ENCODE measurements around the gene NPEPPS.
"Not testable (repeated sequence)": the region's sequence is repeated elsewhere in the genome, so short reads cannot be mapped to it uniquely, and the experiment has no call there.

NPEPPS gene

GRCh38 chr17:47561698-47562405 lies 30.9 kb downstream of the NPEPPS start:
- DNase-seq, result not testable (repeated sequence)

GRCh38 chr17:47562406-47562705 lies 31.4 kb downstream of the NPEPPS start:
- DNase-seq, result not testable (repeated sequence)

DNA sequence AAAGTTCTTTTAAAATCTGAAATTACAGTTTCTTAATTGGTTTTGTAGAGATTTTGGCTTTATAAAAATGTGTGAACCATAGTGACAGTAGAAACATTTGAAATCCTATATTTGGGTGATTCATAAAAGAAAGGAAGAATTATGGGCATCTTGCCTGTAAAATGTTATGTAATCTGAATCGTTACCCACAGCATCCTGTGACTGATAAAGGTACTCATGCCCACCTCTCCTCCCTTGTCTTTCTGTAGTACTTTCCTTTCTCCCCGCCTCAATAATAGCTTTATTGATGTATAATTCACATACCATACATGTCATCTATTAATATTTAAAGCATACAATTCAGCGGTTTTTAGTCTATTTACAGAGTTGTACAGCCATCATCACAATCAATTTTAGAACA lies 36.4 kb downstream of the NPEPPS start:
- not testable (repeated sequence) for DNase-seq

DNA sequence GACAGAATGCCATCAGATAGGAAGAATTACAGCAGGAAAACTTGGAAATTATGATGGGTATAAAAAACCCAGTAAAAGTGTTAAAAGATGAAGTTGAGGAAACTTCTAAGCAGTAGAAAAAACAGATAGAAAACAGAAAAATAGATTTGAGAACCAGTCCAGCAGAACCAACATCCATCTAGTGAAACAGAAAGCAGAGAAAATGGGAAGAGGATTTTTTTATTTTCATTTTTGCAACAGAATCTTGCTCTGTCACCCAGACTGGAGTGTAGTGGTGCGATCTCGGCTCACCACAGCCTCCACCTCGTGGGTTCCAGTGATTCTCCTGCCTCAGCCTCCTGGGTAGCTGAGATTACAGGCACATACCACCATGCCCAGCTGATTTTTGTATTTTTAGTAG lies 41.7 kb downstream of the NPEPPS start:
- DNase-seq, result not testable (repeated sequence)

DNA sequence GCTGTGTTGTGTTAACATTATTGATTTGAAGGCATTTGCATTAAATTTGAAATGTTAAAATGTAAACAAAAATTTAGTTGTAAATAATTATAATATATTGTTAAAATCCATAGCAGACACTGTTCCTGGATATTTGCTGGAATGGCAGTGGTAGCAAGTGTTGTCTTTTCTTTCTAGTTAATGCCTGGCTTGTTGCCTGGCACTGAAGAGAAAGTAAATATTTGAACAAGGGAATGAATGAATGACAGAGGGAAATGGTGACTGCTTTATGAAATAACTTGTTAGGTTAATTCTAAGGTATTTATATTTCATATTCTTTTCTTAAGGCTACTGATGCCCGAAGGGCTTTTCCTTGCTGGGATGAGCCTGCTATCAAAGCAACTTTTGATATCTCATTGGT lies 51.5 kb downstream of the NPEPPS start:
- DNase-seq, result not testable (repeated sequence)

GRCh38 chr17:47586378-47587055 lies 55.6 kb downstream of the NPEPPS start:
- not testable (repeated sequence) for DNase-seq

DNA sequence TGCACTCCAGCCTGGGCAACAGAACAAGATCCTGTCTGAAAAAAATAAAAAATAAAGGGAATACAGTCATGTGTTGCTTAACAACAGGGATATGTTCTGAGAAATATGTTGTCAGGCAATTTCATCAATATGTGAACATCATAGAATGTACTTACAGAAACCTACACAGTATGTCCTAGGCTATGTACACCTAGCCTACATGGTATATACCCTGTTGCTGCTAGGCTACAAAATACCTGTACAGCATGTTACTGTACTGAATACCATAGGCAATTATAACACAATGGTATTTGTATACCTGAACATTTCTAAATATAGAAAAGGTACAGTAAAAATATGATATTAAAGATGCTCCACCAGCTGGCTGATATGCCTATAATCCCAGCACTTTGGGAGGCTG lies 62.6 kb downstream of the NPEPPS start:
- not testable (repeated sequence) for DNase-seq

- no peak for DNase-seq
Measured at GRCh38 chr17:47603830-47604597, 73.1 kb downstream of the NPEPPS start.

- no peak for DNase-seq
Measured at GRCh38 chr17:47604598-47604927, 73.7 kb downstream of the NPEPPS start.

- no peak for DNase-seq
Measured at GRCh38 chr17:47605011-47605410, 74.1 kb downstream of the NPEPPS start.

DNA sequence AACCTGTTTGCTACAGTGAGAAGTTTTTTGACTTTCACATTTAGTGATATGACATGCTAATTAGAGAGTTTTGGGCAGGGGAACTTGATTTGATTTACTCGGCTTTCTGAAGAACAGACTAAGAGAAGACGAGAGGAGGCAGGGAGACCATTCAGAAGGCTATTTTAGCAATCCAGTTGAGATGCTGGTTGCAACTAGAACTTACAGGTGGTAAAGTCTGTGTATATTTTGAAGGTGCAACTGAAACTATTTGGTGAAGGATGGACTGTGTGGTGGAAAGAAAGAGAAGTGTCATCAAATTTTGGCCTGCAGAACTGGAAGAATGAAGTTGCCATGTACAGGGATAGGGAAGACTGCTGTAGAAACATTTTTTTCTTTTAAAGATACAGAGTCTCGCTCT lies 76.6 kb downstream of the NPEPPS start:
- no peak for DNase-seq

DNA sequence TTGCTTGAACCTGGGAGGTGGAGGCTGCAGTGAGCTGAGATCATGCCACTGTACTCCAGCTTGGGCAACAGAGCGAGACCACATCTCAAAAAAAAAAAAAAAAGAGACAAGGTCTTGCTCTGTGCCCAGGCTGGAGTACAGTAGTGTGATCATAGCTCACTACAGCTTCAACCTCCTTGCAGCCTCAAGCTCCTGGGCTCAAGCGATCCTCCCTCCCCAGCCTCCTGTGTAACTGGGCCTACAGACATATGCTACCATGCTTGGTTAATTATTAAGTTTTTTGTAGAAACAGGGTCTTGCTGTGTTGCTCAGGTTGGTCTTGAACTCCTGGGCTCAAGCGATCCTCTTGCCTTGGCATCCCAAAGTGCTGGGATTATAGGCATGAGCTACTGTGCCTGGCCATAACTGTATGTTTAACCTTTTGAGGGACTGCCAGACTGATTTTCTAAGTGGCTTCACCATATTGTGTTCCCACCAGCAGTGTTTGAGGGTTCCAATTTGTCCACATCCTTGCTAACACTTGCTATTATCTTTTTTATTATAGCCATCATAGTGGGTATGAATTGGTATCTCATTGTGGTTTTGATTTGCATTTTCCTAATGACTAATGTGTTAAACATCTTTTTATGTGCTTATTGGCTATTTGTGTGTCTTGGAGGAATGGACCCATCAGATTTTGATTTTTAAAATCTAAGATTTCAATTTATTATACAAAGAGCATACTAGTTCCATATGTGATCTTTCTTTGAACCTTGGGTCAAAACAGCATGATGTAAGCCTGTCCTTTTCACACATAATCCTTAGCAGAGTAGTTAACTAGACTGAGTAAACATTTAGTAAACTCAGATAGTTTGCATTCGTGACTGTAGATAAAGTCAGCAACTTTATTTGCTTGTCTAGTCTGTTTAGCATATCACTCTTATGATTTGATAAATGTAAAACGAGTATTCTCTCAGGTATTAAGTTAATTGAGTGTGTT lies 80.8 kb downstream of the NPEPPS start:
- no peak for DNase-seq

GRCh38 chr17:47615766-47616424 lies 85.0 kb downstream of the NPEPPS start:
- no peak for DNase-seq

GRCh38 chr17:47618410-47618809 lies 87.5 kb downstream of the NPEPPS start:
- no peak for DNase-seq

DNA sequence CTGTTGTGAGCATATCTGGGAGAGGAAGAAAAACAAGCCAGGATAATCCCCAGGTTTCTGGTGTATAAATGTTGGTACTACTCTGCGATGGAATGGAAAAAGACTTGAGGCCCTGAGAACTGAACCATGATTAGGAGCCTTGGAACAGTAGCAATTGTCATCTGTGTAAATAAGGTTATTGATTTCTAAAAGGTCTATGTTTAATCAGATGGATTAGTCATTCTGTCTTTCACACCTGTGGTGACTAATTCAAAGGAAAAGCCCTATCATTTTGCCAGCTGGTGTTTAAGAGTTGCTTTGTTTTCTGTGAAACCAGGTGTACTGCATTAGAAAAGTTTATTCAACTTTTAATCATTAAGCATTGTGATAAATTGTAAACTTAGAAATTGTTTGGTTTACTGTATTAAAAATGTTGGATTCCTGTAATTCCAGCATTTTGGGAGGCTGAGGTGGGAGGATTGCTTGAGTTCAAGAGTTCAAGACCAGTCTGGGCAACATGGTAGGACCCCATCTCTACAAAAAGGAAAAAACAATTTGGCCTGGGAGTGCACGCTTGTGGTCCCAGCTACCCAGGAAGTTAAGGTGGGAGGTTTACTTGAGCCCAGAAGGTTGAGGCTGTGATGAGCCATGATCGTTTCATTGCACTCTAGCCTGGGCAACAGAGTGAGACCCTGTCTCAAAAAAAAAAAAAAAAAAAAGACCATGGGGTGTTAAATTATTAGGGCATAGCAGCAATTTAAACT lies 89.8 kb downstream of the NPEPPS start:
- DNase-seq, result no peak

- DNase-seq, result no peak
Measured at GRCh38 chr17:47621293-47622179, 90.6 kb downstream of the NPEPPS start.

DNA sequence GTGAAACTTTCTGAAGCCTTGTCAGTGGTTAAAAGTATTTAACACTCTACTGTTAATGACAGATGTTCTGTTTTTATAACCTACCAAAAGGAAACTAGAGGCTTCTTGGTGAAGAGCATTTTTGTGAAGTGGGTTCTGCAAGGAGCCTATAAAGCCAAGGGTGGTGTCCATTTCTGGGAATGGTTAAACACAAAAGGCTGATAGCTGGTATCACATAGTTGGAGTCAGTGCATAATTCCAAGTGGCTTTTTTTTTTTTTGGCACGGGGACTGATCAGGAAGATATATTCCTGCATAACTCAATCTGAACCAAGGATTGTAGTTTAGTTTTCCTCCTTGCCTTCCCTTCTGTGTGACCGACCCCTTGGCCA lies 91.3 kb downstream of the NPEPPS start:
- DNase-seq, result no peak

GRCh38 chr17:47624727-47625068 lies 93.8 kb downstream of the NPEPPS start:
- DNase-seq, result no peak

- DNase-seq, result no peak
Measured at GRCh38 chr17:47628014-47628566, 97.2 kb downstream of the NPEPPS start.

GRCh38 chr17:47629826-47630225 lies 98.9 kb downstream of the NPEPPS start:
- no peak for DNase-seq
